PFSK-1 (cell line): ENCODE measurements around the gene FAM209A.
"Not testable (repeated sequence)": the region's sequence is repeated elsewhere in the genome, so short reads cannot be mapped to it uniquely, and the experiment has no call there.

Experiments
- FOXP2 ChIP-seq: optimal IDR thresholded peaks from 2 replicates; pipeline ENCODE3; 2011; ENCODE audit warnings: borderline replicate concordance, control low read depth, inconsistent platforms; ENCODE audit not compliant: insufficient read depth; ENCODE audit errors: extremely low read length, extremely low read depth
- POLR2AphosphoS5 ChIP-seq: IDR thresholded peaks from 2 replicates; pipeline ENCODE4 v1.6.1; 2012; ENCODE audit warnings: low read depth, mild to moderate bottlenecking, control low read depth, low read length, moderate library complexity
- SIN3A ChIP-seq: IDR thresholded peaks from 2 replicates; pipeline ENCODE4 v1.6.1; 2012; ENCODE audit warnings: mild to moderate bottlenecking, low read length, moderate library complexity, borderline replicate concordance; ENCODE audit not compliant: insufficient read depth
- TAF1 ChIP-seq: IDR thresholded peaks from 2 replicates; pipeline ENCODE4 v1.6.1; 2012; ENCODE audit warnings: low read length, control low read depth, borderline replicate concordance; ENCODE audit not compliant: insufficient read depth
- TF ChIP-seq, protein P1 (sequence below), 2 experiments: IDR thresholded peaks; 2 replicates each; pipeline versions ENCODE4 v1.6.1 to v1.8.0; 2011 to 2012; ENCODE audit warnings: low read depth in 2 of 2, low read length in 2 of 2, control low read depth in 1 of 2, inconsistent platforms in 1 of 2, mild to moderate bottlenecking in 1 of 2, moderate library complexity in 1 of 2; ENCODE audit not compliant: insufficient read depth in 1 of 2

The FAM209A gene

DNA sequence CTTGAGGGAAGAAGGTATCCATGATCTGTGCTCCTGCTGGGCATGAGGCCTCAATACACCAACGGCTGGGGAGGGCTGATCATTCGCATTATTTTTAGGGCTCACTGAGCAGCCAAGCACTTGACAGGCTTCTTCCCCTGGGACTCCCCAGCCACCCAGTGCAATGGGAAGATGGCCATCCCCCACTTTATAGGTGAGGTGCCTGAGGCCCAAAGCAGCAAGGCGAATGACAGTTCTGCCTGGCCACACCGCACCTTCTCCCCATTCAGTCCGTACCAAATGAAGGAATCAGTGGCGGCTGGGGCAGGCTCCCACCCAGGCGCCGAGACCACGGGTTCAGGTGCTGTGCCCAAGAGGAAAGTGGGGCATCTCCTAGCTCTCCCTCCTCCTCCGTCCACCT lies 4.4 kb upstream of the FAM209A start:
- TF ChIP-seq SIN3A: no peak
- TF ChIP-seq, protein P1, sequence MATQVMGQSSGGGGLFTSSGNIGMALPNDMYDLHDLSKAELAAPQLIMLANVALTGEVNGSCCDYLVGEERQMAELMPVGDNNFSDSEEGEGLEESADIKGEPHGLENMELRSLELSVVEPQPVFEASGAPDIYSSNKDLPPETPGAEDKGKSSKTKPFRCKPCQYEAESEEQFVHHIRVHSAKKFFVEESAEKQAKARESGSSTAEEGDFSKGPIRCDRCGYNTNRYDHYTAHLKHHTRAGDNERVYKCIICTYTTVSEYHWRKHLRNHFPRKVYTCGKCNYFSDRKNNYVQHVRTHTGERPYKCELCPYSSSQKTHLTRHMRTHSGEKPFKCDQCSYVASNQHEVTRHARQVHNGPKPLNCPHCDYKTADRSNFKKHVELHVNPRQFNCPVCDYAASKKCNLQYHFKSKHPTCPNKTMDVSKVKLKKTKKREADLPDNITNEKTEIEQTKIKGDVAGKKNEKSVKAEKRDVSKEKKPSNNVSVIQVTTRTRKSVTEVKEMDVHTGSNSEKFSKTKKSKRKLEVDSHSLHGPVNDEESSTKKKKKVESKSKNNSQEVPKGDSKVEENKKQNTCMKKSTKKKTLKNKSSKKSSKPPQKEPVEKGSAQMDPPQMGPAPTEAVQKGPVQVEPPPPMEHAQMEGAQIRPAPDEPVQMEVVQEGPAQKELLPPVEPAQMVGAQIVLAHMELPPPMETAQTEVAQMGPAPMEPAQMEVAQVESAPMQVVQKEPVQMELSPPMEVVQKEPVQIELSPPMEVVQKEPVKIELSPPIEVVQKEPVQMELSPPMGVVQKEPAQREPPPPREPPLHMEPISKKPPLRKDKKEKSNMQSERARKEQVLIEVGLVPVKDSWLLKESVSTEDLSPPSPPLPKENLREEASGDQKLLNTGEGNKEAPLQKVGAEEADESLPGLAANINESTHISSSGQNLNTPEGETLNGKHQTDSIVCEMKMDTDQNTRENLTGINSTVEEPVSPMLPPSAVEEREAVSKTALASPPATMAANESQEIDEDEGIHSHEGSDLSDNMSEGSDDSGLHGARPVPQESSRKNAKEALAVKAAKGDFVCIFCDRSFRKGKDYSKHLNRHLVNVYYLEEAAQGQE (IDR thresholded peaks at IDR 0.05; ENCODE audit: insufficient read depth in 1 of 2, low read depth in 2 of 2, low read length in 2 of 2): no peak
- TF ChIP-seq POLR2AphosphoS5: no peak
- TF ChIP-seq TAF1: no peak
- no peak for TF ChIP-seq FOXP2

DNA sequence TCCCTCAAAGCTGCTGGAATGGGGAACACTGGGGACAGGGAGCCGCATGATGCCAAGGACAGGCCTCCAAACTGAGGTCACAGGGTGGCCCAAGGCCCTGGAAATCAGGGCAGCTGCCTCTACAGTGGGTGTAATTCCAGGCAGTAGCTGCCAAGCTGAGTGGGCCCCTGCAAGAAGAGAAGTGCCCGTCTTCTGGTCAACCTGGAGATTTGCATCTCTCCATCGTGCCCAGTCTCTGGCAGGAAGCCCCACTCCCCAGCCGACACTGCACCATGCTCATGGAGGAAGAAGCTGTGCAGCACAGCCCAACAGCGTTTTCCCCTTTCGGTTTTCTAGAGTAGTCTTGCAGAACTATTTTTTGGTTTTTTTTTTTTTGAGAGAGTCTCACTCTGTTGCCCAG lies 2.2 kb upstream of the FAM209A start:
- no peak for TF ChIP-seq POLR2AphosphoS5
- TF ChIP-seq TAF1: no peak
- TF ChIP-seq FOXP2: no peak
- no peak for TF ChIP-seq SIN3A
- TF ChIP-seq, protein P1 (IDR thresholded peaks at IDR 0.05; ENCODE audit: insufficient read depth in 1 of 2, low read depth in 2 of 2, low read length in 2 of 2): no peak

DNA sequence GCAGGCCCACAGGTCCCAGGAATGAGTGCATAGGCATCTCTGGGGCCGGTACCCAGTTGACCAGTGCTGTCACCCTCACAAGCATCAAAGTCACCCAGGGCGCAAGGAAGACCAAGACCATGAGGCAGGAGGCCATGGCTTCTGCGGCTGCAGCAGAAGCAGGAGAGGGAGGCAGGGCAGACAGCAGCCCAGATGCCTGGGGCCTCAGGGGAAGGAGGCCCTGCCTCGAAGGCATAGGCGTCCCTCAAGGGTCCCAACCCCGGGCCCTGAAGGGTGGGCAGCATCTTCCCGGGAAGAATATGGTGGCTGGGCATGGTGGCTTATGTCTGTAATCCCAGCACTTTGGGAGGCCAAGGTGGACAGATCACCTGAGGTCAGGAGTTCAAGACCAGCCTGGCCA lies 3.0 kb downstream of the FAM209A start:
- TF ChIP-seq, protein P1 (IDR thresholded peaks at IDR 0.05; ENCODE audit: insufficient read depth in 1 of 2, low read depth in 2 of 2, low read length in 2 of 2): no peak
- TF ChIP-seq SIN3A: no peak
- no peak for TF ChIP-seq FOXP2
- no peak for TF ChIP-seq TAF1
- no peak for TF ChIP-seq POLR2AphosphoS5

DNA sequence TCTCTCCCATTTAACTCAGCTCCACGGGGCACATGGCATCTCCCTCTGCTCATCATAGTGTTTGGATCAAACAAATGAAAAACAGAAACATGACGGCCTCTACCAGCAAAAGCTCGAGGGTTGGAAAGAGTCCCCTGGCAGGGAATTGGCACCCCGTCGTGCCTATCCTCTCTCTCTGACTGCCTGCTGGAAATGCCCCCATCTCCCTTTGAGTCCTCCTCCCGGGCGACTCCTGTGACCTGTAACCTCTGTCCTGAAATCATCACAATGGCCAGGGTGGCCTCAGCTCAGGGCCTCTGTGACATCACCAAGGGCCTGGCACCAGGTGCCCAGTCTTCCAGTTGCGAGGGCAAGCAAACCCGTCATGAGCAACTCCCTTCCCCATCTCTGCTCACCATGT lies 8.4 kb downstream of the FAM209A start, which contains the start of gene FAM209B:
TSS of gene FAM209B (plus strand) at position 301 of the 400 bp plus-strand sequence. CDS start at position 397, 96 bp downstream.
- not testable (repeated sequence) for TF ChIP-seq POLR2AphosphoS5, TAF1, FOXP2

DNA sequence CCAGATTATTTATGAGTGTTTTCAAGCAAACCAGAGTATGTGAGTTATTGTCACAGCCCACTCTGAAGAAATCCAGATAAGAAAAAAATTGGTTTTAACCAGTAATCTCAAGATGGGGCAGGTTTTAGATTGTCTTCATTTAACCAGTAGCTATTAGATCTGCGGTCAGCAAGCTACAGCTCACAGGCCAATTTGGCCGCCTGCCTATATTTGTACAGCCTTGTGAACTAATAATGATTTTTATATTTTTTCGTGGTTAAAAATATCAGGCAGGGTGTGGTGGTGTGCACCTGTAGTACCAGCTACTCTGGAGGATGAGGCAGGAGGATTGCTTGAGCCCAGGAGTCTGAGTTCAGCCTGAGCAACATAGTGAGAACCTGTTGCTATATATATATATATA lies 13.5 kb downstream of the FAM209A start:
- TF ChIP-seq FOXP2 (no peak), TAF1 (no peak), SIN3A (no peak), POLR2AphosphoS5 (no peak)
- TF ChIP-seq, protein P1 (IDR thresholded peaks at IDR 0.05; ENCODE audit: insufficient read depth in 1 of 2, low read depth in 2 of 2, low read length in 2 of 2): no peak
